NCI-H524 (cell line): ENCODE results near the gene ITGAE.

Experiments
- DNase-seq, 2 experiments: peaks; one replicate each; lab custom pipeline; 2025; lab: John Stamatoyannopoulos, UW

ITGAE gene

DNA sequence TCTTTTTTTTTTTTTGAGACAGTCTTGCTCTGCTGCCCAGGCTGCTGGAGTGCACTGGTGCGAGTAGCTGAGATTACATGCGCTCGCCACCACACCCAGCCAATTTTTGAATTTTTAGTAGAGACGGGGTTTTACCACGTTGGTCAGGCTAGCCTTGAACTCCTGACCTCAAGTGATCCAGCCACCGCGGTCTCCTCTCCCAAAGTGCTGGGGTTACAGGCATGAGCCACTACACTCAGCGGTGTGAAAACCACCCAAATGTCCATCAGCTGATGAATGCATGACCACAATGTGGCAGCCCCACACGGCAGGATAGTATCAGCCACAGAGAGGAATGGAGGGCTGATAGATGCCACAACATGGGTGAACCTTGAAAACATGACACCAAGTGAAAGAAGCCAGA lies 107.2 kb downstream of the ITGAE start:
- DNase-seq = no peak

DNA sequence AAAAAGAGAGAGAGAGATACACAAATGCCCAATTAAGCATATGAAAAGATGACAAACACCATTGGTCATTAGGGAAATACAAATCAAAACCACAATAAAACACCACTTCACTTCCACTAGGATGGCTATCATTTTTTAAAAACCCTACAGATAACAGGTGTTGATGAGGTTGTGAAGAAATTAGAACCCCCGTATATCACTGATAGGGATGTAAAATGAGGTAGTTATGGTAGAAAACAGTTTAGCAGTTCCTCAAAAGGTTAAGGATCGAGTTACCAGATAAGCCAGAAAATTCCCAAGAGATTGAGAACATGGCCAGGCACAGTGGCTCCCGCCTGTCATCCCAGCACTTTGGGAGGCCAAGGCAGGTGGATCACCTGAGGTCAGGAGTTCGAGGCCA lies 107.8 kb downstream of the ITGAE start:
- no peak for DNase-seq

DNA sequence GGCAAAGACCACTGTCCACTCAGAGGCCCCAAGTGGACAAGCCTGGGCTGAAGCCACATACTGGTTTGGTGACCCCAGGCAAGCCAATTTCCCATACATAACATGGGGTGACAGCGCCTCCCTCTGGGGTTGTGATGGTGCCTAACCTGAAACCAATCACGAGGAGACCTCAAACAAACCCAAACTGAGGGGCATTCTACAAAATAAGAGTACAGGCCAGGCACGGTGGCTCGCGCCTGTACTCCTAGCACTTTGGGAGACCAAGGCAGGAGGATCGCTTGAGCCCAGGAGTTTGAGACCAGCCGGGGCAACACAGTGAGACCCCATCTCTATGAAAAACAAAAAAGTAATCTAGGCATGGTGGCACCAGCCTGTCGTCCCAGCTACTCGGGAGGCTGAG lies 108.6 kb downstream of the ITGAE start:
- no peak for DNase-seq

DNA sequence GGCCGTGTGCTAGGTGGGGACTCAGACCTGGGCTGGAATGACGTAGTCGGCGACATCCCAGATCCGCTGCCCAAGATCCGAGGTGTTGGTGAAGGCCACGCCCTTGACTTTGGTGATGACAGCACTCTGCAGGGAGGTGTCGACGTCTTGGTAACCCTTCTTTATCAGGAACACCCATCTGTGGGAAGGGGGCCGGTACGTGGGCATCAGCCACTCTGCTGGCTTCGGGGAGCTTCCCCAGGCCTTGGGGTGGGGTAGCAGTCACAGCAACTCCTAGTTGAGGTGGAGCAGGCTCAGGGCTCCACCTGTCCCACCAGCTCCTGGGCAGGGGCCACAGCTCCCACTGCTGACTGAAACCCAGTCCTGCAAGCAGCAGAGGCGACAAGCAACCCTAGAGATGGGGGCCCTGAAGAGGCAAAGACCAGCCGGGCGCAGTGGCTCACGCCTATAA lies 109.3 kb downstream of the ITGAE start:
- DNase-seq = no peak

DNA sequence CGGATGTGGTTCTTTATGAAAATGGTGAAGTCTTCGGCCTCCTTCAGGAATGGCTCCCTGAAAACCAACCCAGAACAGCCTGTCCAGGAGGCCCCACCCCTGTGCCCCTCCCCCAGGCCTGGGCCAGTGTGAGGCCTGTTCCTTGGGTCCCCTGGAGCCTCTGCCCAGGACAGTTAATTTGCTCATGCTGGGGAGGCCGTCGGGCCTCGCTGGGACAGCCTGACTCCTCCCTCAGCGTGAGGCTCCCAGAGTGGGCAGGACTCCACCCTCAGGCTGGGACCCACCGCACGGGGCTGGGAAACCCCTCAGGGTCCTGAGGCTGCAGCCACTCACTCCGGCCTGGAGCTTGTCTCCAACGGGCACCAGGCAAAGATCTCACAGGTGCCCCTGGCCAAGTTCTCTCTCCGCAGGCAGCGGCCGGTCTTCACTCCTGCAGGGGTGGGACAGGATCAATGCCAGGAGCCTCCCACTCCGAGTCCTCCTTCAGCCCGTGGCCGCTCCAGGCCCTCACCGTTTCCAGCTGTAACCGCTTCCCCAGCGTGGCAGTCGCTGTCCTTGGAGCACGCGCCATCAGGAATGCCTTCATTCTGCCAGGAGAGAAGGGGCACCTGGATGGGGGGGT lies 110.8 kb downstream of the ITGAE start:
- no peak for DNase-seq

DNA sequence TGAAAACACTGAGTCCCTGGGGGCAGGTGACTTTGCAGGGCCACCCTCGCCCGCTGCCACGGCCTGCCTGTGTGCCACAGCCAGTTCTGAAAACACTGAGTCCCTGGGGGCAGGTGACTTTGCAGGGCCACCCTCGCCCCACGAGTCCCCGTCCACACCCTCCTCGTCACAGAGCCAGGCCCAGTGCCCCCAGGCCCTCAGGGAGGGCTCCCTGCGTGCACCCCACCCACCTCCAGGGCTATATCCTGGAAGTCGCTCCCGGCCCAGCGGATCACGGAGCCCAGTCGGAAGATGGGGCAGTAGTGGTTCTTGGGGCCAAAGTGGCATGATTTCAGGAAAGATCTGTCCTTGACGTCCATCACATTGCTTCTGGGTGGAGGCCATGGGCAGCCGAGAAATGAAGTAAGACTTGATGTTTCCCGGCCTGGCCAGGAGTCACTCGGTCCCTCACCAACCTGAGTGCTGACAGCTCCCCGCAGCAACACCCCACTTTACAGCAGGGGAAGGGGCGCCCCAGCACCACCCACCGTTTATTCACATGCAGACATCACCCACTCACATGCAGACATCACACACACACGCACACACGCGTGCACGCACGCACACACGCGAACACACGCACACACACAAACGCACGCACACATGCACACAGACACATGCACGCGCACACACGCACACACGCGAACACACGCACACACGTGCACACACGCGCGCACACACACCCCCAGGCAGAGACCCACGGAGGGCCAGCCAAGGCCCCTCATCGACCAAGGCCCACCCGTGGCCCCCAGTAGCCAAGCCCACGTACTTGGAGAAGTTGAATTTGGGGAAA lies 111.5 kb downstream of the ITGAE start:
- DNase-seq = no peak

DNA sequence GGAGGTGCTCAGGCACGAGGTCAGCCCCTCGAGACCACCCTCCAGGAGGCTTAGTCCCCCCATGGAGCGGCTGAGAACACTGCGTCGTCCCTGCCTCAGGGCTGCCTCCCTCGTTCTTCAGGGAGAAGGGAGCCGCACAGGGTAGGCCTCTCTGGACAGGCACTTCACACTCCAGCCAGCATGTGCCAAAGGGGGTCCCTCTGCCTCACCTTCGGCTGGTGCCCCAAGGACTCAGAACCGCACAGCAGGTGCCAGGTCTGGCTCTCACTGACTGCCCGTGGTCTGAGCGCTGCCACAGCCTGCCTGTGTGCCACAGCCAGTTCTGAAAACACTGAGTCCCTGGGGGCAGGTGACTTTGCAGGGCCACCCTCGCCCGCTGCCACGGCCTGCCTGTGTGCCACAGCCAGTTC lies 112.1 kb downstream of the ITGAE start:
- no peak for DNase-seq

DNA sequence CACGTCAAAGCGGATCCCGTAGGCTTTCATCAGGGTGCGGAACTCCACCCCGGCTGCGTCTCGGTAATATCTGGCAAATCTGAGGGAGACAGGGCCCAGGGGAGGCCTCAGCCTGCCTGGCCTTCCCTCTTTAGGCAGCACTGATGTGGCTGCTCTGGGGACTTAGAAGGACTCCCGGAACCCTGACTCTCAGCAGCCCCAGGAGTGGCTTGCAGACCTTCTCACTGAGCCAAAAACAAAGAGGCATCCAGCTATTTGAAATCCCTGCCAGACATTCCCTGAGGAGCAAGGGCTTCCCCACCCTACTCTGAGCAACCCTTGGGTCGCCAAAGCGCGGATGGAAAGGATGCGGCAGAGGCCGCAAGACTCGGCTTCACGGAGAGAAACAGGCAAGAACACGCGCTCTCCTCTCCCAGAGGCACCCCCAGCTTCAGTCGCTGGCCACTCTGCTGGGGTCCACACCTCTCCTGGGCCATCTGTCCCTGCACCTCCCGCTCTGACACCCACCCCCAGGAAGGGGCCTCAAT lies 112.9 kb downstream of the ITGAE start:
- no peak for DNase-seq

DNA sequence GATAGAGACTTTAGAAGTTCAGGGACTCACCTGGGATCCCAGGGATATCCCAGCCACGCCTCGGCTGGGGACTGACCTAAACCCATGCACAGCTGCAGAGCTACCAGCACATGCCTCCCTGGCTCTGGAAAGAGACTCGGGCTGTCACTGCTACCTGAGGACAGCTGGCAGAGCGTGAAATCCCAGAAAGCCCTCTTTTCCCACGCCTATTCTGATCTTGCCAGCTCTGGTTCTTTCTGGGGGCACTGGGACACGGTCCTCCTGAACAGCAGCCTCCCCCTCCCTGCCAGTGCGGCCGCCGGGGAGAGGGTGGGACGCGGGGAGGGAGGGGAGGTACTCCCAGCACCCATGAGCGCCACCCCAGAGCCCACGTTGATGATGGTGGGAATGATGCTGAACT lies 115.8 kb downstream of the ITGAE start:
- DNase-seq = no peak

DNA sequence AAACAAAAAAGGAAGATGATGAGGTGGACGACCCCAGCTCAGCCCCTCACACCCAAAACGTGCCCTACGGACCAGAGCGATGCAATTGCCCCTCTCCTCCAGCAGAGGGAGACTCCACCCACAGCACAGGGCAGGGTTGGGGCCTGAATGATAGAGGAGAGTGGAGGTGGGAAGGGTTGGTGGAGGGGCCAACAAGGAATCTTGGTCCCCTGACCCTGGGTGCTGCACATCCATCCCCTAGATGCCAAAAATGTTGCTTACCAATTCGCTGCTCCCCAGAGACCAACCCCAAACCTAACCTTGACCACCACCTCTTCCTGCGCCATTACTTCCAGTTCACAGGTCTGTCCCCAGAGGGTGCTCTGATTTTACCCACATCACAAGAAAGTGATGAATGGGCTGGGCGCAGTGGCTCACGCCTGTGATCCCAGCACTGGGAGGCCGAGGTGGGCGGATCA lies 117.9 kb downstream of the ITGAE start:
- DNase-seq = no peak

DNA sequence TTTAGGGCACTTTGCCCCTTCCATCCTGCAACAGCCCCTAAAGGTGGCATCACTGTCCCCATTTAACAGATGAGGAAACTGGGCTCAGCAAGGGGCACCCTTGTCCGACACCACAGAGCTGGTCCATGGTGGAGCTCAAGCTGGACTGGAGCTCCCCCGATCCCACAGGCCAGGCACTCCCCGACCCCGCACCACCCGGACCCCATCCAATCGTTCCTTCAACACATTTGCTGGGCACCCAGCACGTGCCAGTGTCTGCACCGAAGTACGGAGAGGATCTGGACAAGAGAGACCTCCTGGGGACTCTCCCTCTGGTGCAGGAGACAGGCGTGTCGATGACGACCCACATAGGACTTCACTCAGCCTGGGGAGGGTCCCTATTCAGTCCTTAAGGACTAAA lies 119.0 kb downstream of the ITGAE start:
- no peak for DNase-seq

DNA sequence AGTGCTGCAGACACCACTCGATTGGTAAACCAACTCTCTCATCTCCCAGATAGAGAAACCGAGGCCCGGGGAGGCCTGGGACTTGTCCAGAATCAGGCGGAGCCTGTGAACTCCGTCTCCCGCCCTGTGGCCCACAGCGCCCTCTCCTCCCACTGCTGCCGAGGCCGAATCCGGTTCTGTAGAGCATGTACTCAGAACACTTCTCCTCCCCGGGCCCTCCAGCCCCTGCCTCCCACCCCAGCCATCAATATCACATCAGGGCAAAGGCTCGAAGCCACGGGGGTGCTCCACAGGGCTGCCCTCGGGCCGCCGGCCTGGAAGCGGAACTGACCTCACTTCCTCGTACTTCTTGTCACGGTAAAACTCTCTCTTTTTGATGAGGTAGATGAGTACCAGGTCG lies 119.4 kb downstream of the ITGAE start:
- DNase-seq = no peak

DNA sequence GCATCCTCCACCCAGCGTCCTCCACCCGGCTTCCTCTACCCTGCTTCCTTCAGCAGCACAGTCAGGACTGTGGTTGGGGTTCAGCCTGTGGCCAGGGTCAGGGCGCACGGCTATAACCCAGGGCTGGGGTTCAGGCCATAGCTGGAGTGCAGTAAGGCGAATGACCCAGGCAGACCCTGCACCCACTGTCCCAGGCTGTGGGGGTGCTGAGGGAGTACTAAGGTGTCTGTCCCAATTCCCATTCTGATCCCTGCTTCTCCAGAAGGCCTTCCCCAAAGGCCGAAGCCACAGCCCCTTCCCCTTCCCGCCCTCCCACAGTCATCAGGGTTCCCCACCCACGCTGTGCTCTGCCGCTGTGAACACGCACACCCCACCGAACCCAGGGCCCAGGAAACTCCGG lies 119.9 kb downstream of the ITGAE start:
- no peak for DNase-seq

DNA sequence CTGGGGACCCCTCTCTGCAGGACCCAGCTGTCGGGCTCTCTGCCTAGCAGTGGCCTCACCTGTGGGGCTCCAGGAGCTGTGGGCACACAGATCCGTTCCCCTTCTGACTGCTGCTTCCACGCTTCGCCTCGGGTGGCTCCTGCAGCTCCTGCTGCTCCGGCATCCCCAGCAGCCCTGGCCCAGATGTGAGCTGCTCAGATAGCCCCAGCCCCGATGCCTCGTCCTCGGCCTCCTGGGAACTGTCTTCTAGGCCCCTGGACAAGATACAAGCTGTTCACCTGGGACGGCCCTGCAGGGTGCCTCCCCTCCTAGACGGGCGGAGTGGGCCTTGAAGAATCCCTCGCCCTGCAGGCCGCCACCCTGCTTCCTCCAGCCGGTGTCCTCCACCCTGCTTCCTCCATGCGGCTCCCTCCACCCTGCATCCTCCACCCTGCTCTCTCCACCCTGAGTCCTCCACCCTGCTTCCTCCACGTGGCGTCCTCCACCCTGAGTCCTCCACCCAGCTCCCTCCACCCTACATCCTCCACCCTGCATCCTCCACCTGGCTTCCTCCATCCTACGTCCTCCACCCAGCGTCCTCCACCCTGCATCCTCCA lies 121.4 kb downstream of the ITGAE start:
- DNase-seq = no peak

DNA sequence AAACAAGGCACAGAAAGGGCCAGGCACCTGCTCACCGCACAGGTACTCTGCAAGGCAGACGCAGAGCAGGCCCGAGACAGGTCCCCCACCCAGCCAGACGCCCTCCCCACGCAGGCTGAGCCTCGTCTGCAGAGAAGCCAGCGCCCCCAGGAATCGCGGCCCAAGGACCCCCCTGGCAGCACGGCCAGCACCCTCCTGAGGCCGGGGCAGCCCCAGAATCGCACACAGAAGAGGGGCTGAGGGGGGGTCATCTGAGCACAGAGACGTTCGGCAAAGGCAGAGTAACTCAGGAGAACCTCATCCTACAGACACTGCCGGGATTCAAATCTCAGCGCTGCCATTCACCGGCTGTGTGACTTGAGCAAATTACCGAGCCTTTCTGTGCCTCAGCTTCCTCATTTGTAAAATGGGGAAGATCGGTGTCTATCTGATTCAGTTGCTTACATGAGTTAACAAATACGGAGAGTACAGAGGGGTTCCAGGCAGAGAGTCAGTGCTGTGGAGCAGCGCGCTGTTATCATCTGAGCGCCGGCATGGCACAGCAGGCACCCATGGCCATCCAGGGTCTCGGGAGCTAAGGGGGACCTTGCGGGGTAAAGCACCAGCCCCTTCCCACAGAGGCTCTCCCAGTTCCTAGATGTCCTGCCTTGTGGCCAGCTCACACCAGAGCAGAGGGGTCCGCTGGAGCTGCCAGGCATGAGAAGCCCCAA lies 122.0 kb downstream of the ITGAE start:
- no peak for DNase-seq

DNA sequence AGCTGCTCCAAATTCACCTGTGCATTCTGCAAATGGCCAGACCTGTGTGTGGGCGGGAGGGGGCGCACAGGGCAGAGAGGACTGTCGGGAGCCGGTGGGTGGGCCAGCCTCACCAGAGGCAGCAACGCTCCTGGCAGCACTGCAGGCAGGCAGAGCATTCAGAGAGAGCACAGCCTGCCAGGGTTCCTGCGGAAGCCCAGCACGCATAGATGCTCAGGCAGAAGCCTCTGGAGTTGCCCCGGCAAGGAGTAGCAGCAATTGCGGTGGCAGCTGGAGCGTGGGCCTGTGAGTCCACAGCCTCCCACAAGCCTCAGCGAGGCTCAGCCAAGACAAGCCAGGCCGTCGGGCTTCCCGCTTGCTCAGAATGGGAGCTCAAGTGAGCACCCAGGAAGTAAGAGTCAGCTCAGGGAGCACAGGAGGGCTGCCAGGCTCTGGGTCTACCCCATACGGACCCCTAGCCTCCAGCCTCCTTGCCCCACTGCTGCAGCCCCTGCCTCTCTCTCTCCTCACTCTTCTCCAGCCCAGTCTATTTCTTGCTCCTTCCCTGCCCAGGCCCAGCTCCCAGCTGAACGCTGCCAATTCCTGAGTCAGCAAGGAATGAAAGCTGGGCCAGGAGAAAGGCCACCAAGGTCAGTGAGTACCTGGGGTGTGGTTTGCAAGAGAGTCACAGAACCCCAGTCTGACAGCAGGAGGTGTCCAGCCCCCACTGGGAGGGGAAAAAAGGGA lies 122.7 kb downstream of the ITGAE start:
- DNase-seq = no peak

DNA sequence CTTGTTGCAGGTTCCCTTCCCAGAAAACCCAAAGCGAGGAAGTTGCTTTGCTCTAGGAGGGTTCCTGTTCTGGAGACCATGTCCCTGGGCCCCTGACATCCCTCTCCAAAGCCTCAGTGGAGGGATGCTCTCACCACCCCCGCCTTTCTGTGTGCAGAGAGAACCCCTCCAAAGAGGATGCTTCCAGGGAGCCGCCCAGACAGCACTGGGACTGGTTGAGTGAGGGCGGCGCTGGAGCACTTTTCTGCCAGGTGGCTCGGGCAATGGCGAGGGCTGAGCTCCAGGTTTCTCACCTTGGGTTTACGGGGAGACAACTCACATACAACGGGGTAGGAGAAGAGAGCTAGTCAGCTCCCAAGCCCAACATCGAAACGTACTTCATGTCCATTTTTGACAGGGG lies 125.1 kb downstream of the ITGAE start:
- DNase-seq = no peak

DNA sequence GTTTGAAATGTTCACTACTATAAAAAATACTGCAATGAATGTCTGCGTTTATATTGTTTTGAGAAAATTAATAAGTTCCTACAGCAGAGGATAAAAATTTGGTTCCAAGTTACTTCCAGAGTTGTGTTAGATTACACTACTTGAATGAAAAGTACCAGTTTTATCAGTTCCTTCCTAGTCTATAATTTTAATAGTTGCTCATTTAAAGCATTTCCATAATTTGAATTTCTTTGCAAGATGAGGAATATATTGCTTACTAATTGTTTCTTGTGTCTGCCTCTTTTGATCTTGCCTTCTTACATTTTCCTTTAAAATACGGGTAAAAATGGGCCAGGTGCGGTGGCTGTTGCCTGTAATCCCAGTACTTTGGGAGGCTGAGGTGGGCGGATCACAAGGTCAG lies 128.4 kb downstream of the ITGAE start:
- DNase-seq = no peak

DNA sequence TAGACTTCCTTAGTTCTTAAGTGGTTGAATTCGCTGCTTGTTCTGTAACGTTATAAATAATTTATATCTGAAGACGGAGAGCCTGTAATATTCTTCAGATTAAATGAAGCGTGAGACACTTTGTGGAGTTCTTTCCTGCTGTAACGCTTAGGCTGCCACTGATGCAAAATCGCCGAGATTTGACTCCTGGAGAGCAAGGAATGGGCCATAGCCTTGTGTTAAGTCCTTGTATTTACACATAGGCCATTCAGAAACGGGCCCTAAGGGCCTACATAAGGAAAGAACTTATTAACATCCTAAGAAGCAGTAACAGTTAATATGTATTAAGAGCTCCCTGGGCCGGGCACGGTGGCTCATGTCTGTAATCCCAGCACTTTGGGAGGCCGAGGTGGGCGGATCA lies 131.4 kb downstream of the ITGAE start:
- no peak for DNase-seq

DNA sequence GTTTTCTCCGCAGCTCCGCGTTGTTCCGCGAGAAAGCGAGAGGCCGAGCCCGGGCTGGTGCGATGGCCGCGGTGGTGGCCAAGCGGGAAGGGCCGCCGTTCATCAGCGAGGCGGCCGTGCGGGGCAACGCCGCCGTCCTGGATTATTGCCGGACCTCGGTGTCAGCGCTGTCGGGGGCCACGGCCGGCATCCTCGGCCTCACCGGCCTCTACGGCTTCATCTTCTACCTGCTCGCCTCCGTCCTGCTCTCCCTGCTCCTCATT lies 132.0 kb downstream of the ITGAE start:
- DNase-seq = no peak

DNA sequence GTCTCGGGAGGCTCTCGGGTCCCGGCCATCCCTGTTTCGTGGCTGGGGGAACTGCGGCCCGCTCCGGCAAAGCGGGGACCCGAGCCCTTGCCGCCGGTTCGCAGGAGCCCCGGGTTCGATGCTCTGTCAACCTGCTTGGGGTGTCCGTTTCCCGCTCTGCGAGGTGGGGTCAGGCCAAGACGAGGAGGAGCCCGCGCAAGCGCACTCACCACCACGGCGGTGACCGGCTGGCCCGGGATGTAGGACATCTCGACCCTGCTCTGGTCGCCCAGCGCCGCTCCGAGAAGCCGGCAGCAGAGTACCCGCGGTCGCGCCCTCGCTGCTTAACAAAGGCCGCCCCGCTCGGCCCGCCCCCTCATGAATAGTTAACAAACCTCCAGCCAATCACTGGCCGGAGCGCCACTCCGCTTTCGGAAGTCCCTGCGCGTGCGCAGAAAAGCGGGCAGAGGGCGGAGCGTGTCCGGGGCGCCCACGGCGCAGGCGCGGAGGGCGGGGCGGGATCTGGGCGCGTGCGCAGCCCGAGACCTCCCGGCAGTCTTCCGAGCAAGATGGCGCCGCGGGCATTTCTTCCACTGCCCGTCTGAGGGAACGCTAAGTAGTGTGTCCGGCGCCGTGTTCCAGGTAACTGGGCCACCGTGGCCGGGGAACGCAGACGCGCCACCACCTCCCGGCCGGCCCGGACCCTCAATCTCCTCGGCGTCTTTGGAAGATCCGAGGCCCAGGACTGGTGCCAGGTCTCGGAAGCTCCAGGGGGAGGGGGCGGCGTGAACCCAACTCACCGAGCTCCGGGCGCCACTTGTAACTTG lies 132.5 kb downstream of the ITGAE start, which contains the start of the genes EMC6 and TAX1BP3:
EMC6 (plus strand) TSS at position 534 of the 806 bp plus-strand sequence. CDS start 335 bp downstream, outside the sequence.
TAX1BP3 (minus strand) TSS at position 300 of the 806 bp plus-strand sequence; CDS start at position 248, 52 bp downstream.
- peak; percentile 71 to 86 for DNase-seq
